Stimulated activated effector memory CD8-positive, alpha-beta T cell treated with anti-CD3 and anti-CD28 coated beads, Interleukin-12 subunit alpha, Interleukin-12 subunit beta, amount 100 ng/mL, for 72 hours (primary cell): ENCODE data around the gene THUMPD1.
"Not testable (repeated sequence)": the region's sequence is repeated elsewhere in the genome, so short reads cannot be mapped to it uniquely, and the experiment has no call there.

Source experiments
- ATAC-seq: fragments of 150-1000 bp; cut with Tn5 transposase; 2 replicates; pipeline ENCODE4 v1.10.0; 2021
- DNase-seq, 2 donors: peaks; one replicate each; pipeline ENCODE4 v3.0.0; 2021 to 2022; ENCODE audit warnings: low spot score in 2 of 2
- H3K27ac Mint-ChIP-seq: one replicate; pipeline ENCODE4 v1.8.0; 2022; ENCODE audit warnings: mild to moderate bottlenecking, mixed read lengths
- H3K36me3 Mint-ChIP-seq: one replicate; pipeline ENCODE4 v1.8.0; 2022; ENCODE audit warnings: mild to moderate bottlenecking, mixed read lengths
- H3K4me1 Mint-ChIP-seq: one replicate; pipeline ENCODE4 v1.8.0; 2022; ENCODE audit warnings: mixed read lengths
- H3K4me3 Mint-ChIP-seq: one replicate; pipeline ENCODE4 v1.8.0; 2022; ENCODE audit warnings: mild to moderate bottlenecking, mixed read lengths
- H3K9me3 Mint-ChIP-seq: one replicate; pipeline ENCODE4 v1.8.0; 2022; ENCODE audit warnings: mixed read lengths

Gene THUMPD1, protein sequence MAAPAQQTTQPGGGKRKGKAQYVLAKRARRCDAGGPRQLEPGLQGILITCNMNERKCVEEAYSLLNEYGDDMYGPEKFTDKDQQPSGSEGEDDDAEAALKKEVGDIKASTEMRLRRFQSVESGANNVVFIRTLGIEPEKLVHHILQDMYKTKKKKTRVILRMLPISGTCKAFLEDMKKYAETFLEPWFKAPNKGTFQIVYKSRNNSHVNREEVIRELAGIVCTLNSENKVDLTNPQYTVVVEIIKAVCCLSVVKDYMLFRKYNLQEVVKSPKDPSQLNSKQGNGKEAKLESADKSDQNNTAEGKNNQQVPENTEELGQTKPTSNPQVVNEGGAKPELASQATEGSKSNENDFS

DNA sequence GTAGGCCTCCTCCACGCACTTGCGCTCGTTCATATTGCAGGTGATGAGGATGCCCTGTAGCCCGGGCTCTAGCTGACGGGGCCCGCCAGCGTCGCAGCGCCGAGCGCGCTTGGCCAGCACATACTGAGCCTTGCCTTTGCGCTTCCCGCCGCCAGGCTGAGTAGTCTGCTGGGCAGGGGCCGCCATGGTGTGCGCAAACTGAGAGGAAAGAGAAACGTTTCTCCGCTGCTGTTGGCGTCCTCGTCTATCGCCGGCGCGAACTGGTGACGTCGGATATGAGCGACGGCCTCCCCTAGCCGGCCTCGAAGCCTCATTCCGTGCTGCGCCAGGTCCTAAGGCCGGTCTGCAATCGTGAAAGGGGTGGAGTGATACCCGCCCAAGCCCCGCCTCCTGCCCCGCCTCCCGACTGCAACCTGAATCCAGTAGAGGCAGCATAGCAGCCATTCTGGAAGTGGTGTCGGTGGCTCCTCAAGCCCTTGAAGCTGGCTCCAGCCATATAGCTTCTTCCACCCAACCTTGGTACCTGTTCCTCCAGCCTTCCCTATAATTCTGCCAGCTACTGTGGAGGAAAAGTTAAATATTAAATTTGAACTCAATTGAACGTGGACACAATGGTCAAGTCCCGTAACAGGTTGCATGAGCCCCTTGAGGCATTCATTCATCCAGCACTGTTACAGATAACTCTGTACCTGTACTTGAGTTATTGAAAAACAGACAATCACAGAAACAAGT lies at the start of gene THUMPD1:
TSS of gene THUMPD1 (minus strand) at position 265 of the 732 bp plus-strand sequence. CDS start at position 186, 79 bp downstream.
- peaks cover 12% of the 10 kb centered on the region for H3K4me1 Mint-ChIP-seq
- DNase-seq (peak; percentile 86 to 95), ATAC-seq (peak; percentile 98)
- H3K4me3 Mint-ChIP-seq: peak within 1 kb of the TSS; percentile 85
- H3K36me3 Mint-ChIP-seq: peaks cover 52% of the 10 kb centered on the region
- no peaks in the 10 kb centered on the region for H3K9me3 Mint-ChIP-seq
- peak within 1 kb of the TSS; percentile 90 for H3K27ac Mint-ChIP-seq

DNA sequence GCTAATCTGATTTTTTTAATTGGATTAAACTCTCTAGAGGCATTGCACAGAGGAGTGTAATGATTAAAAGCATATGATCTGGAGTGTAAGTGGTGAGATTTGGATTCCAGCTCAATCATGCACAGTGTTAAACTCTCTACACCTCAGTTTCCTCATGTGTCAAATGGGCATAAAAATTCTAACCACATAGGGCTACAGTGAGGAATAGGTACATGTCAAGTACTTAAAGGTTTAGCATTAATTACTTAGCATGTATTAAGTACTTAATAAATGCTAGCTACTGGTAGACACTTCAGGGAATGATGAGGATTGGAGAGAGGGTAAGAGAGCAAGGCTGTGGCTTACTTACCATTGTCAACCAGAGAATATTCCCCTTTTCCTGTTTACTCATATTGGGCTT lies 47.5 kb upstream of the THUMPD1 start:
- H3K4me1 Mint-ChIP-seq: no peaks in the 10 kb centered on the region
- no peaks in the 10 kb centered on the region for H3K36me3 Mint-ChIP-seq
- H3K27ac Mint-ChIP-seq: no peak overlapping the region
- ATAC-seq (no peak), DNase-seq (no peak)
- no peaks in the 10 kb centered on the region for H3K9me3 Mint-ChIP-seq
- no peak overlapping the region for H3K4me3 Mint-ChIP-seq

DNA sequence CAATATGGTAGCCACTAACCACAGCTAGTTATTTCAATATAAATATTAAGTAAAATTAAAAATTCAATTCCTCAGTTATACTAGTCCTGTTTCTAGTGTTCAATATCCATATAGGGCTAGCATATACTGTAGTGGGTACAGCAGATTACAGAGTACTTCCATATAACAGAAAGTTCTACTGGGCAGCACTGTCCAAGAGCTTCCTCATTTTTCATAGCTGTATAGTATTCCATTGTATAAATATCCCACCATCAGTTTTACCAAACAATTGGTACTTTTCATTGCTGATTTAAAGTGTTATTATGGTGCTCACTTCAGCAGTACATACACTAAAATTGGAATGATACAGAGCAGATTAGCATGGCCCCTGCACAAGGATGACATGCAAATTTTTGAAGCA lies 42.6 kb upstream of the THUMPD1 start:
- ATAC-seq: no peak
- Mint-ChIP-seq H3K9me3 (no peaks in the 10 kb centered on the region), H3K36me3 (no peaks in the 10 kb centered on the region), H3K27ac (no peak overlapping the region), H3K4me3 (no peak overlapping the region), H3K4me1 (no peaks in the 10 kb centered on the region)
- DNase-seq: no peak

DNA sequence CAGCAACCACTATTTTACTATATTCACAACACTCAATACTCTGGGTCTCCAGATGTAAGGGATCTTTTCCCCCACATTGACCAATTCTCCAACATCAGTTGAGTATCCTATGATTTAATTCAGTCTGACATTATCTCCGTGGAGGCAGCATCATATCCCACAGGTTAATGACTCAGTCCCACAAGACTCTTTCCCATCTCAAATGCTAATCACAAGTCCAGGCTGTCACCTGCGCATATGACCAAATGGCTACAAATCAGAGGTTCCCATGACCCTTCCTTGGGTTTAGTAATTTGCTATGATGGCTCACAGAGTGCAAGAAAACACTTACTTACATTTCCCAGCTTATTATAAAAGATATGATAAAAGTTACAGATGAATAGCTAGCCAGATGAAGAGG lies 40.9 kb upstream of the THUMPD1 start:
- ATAC-seq (no peak), DNase-seq (no peak)
- H3K9me3 Mint-ChIP-seq: no peaks in the 10 kb centered on the region
- H3K4me1 Mint-ChIP-seq: no peaks in the 10 kb centered on the region
- H3K4me3 Mint-ChIP-seq: no peak overlapping the region
- no peak overlapping the region for H3K27ac Mint-ChIP-seq
- H3K36me3 Mint-ChIP-seq: no peaks in the 10 kb centered on the region

DNA sequence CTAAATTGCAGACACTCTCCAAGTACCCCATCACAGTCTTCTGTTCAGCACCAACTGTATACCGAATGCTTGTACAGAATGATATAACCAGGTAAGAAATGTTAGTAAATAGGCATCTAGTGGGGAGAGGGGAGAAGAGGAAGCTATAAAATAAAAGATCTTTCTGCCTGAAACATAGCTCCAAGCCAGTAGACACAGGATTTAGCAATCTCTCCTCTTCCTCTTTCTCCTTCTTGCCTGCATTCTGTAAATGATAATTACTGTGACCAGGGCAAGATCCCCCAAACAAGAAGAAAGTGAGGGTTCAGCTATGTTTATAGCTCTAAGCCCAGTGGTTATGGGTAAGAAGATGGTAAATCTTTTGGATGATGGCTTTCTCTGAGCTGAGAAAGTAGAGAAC lies 40.1 kb upstream of the THUMPD1 start:
- no peaks in the 10 kb centered on the region for H3K4me1 Mint-ChIP-seq
- H3K9me3 Mint-ChIP-seq: no peaks in the 10 kb centered on the region
- no peak overlapping the region for H3K4me3 Mint-ChIP-seq
- ATAC-seq (no peak), DNase-seq (no peak)
- no peak overlapping the region for H3K27ac Mint-ChIP-seq
- no peaks in the 10 kb centered on the region for H3K36me3 Mint-ChIP-seq

DNA sequence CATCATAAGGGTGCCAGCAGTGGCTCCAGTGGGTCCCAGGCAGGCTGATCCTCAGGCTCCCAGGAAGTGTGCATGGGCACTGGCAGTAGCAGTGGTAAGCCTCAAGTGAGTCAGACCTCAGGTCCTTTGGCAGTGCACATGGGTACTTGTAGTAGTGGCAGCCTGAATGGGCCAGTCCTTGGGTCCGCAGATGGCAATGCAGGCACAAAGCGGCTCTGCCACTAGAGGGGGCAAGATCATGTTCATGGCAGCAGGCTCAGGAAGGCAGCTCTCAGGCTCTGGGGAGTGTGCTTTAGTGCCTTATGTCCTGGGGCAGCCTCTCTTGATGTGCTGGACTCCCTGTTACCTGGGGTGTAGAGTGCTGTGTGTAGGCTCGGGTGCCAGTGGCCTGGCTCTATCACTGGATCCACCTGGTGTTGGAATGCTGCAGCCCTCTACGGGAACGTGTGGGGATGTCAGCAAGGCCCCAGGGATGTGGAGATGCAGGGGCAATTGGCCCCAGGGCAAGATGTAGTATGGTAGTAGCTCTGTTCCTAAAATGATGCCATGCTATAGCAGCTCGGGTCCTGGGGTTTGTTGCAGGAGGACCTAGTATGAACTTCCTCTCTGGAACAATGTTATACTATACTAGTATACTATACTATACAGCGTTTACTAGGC lies 33.2 kb upstream of the THUMPD1 start:
- H3K36me3 Mint-ChIP-seq: no peaks in the 10 kb centered on the region
- no peak overlapping the region for H3K4me3 Mint-ChIP-seq
- DNase-seq (peak; percentile 28 to 79), ATAC-seq (peak; percentile 80)
- H3K27ac Mint-ChIP-seq: no peak overlapping the region
- no peaks in the 10 kb centered on the region for H3K4me1 Mint-ChIP-seq
- H3K9me3 Mint-ChIP-seq: no peaks in the 10 kb centered on the region

DNA sequence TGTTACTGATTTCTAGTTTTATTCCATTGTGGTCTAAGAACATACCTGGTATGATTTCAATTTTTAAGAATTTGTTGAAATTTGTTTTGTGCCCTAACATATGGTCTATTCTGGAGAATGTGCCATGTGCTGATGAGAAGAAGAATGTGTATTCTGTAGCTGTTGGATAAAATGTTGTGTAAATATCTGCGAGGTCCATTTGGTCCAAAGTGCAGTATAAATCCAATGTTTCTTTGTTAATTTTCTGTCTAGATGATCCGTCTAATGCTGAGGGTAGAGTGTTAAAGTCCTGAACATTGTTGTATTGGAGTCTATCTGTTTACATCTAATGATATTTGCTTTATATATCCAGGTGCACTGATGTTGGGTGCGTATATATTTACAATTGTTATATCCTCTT lies 32.1 kb upstream of the THUMPD1 start:
- DNase-seq (no peak), ATAC-seq (no peak)
- Mint-ChIP-seq H3K36me3 (no peaks in the 10 kb centered on the region), H3K4me1 (no peaks in the 10 kb centered on the region), H3K27ac (no peak overlapping the region), H3K4me3 (no peak overlapping the region), H3K9me3 (no peaks in the 10 kb centered on the region)

DNA sequence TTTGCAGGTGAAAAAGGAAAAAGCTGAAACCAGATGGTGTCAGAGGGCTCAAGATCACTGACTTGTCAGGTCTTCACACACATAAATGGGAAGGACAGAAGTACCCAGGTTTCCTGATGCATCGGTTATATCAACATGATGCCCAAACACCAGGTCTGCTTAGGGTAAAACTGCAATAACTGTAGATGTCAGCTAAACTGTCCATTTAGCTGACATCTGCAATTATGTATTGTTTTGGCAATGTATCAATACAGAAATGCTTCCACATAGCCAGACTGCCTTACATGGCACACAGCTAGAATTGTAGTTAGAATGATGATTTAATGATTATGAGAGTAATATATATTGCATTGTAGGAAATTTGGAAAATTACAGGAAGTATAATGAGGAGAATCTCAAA lies 27.2 kb upstream of the THUMPD1 start:
- Mint-ChIP-seq H3K9me3 (no peaks in the 10 kb centered on the region), H3K4me3 (no peak overlapping the region), H3K36me3 (no peaks in the 10 kb centered on the region)

DNA sequence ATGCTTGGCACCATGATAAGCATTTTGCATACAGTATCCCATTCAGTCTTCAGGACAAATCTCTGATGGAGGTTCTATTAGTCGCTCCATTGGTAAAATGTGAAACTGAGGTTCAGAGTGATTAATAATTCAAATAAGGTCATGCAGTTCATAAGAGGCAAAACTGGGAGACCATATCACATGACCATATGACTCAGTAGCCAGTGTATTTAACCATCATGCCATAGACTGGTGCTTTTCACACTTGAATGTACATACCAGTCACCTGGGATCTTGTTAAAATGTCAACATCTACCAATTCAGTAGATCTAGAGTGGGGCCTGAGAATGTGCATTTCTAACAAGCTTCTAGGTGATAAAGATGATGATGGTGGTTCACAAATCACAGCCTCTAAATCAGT lies 26.5 kb upstream of the THUMPD1 start:
- DNase-seq: no peak
- Mint-ChIP-seq H3K27ac (no peak overlapping the region), H3K36me3 (no peaks in the 10 kb centered on the region), H3K4me3 (no peak overlapping the region), H3K9me3 (no peaks in the 10 kb centered on the region), H3K4me1 (peaks cover 9% of the 10 kb centered on the region)
- ATAC-seq: no peak

More for the DNA sequence above, 27.2 kb upstream of the THUMPD1 start:
- H3K4me1 Mint-ChIP-seq: peaks cover 2% of the 10 kb centered on the region
- H3K27ac Mint-ChIP-seq: no peak overlapping the region
- DNase-seq: no peak
- no peak for ATAC-seq

DNA sequence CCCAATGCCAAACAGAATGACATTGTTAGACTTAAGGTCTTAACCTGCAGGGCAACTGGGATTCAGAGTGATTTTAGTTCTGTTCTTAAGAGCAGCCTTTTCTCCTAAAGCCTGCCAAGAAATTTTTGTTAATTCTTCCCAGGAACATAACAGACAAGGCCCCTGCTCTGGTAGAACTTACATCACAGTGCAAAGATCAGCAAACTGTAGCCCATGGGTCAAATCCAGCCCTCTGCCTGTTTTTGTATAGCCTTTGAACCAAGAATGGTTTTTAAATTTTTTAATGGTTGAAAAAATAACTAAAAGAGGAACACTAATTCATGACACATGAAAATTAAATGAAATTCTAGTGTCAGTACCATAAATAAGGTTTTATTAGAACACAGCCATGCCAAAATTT lies 26.0 kb upstream of the THUMPD1 start:
- Mint-ChIP-seq H3K4me1 (peaks cover 14% of the 10 kb centered on the region), H3K27ac (no peak overlapping the region), H3K4me3 (no peak overlapping the region), H3K36me3 (no peaks in the 10 kb centered on the region), H3K9me3 (no peaks in the 10 kb centered on the region)
- DNase-seq (no peak), ATAC-seq (no peak)

DNA sequence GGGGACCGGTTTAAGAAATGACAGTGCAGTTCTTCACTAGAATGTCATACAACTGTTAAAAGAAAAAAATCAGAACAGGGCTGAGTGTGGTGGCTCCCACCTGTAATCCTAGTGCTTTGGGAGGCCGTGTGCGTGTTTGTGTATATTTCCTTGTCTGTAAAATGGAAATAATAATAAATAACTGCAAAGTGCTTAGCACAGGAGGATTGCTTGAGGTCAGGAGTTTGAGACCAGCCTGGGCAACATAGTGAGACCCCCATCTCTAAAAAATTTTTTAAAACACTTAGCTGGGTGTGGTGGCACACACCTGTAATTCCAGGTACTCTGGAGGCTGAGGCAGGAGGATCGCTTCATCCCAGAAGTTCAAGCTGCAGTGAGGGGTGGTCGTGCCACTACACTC lies 24.7 kb upstream of the THUMPD1 start:
- ATAC-seq: no peak
- Mint-ChIP-seq H3K9me3 (no peaks in the 10 kb centered on the region), H3K4me1 (peaks cover 17% of the 10 kb centered on the region), H3K27ac (no peak overlapping the region), H3K4me3 (no peak overlapping the region), H3K36me3 (no peaks in the 10 kb centered on the region)
- DNase-seq: no peak

DNA sequence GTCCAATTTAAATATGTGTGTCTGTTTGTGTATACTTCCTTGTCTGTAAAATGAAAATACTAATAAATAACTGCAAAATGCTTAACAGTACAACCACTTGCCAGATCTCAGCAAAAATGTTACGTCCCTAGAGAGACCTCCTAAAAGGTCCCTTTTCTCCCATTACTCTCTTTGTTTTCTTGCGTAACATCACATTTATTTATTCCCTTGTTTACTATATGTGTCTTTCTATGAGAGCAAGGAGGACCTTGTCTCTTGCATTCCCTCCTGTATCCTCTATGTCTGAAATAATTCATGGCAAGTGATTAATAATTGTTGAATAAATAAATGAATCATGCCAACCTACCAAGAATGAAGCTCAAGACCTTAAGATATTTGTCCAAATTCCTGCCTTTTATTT lies 24.1 kb upstream of the THUMPD1 start:
- ATAC-seq: no peak
- no peaks in the 10 kb centered on the region for H3K36me3 Mint-ChIP-seq
- no peak overlapping the region for H3K4me3 Mint-ChIP-seq
- DNase-seq: no peak
- no peak overlapping the region for H3K27ac Mint-ChIP-seq
- no peaks in the 10 kb centered on the region for H3K9me3 Mint-ChIP-seq
- H3K4me1 Mint-ChIP-seq: peaks cover 17% of the 10 kb centered on the region

DNA sequence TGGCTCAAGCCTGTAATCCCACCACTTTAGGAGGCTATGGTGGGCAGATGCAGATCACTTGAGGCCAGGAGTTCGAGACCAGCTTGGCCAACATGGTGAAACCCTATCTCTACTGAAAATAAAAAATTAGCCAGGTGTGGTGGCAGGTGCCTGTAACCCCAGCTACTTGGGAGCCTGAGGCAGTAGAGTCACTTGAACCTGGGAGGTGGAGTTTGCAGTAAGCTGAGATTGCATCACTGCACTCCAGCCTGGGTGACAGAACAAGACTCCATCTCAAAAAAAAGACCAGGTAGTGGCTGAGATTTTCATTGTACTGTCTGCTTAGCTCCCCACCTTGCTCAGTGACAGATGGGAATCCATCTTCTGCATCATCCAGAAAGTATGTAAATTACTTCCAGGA lies 22.8 kb upstream of the THUMPD1 start:
- peak overlapping the region; percentile 70 for H3K4me3 Mint-ChIP-seq
- not testable (repeated sequence) for H3K27ac Mint-ChIP-seq, H3K36me3 Mint-ChIP-seq, ATAC-seq, H3K9me3 Mint-ChIP-seq, DNase-seq
- peaks cover 17% of the 10 kb centered on the region for H3K4me1 Mint-ChIP-seq

DNA sequence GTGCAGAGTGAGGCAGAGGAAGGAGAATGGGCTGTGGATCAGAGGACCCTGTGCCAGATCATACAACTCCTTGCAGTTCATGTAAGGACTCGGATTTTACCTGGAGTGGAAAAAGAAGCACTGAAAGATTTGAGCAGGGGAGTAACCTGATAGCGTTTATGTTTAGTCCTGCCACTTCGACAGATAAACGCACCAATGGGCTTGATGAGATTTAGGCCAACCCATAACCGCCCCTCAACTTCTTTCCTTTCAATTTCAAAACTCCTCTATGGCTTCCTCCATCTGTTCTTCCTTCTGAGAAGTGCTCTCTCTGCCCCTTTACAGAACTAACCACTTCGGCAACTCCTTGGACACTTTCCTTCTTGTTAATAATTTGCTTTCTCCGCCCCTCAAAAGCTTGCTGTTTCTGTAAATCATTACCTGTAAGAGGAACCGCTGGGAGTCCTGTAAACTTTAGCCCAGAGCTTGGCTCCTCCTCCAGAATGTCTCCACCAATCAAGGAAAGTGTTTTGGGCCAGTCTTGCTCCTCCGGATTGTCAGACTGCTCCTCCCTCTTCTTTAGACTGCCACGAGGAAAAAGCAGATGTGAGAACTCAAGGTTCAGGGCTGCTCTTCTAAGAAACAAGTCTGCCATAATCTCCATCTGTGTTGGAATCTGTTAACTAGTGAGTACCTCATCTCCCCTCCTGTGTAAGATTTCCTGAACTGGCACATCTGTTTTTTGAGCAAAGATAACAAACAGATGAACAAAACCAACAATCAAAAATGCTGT lies 22.0 kb upstream of the THUMPD1 start, which contains the start of gene ACSM3:
TSS of gene ACSM3 (plus strand) at position 554 of the 772 bp plus-strand sequence. CDS start 6,021 bp downstream, outside the sequence.
- no peaks in the 10 kb centered on the region for H3K9me3 Mint-ChIP-seq
- DNase-seq (peak; percentile 22 to 78), ATAC-seq (peak; percentile 98)
- peak within 1 kb of the TSS; percentile 70 for H3K4me3 Mint-ChIP-seq
- peaks cover 17% of the 10 kb centered on the region for H3K4me1 Mint-ChIP-seq
- H3K27ac Mint-ChIP-seq: peak within 1 kb of the TSS; percentile 83
- H3K36me3 Mint-ChIP-seq: no peaks in the 10 kb centered on the region
